Loucy (cell line): ENCODE measurements around the gene PEG3.

Experiments used
- EZH2phosphoT487 ChIP-seq: fragments of 200-600 bp; IDR thresholded peaks from 2 replicates; pipeline ENCODE4 v1.6.1; 2018; ENCODE audit warnings: antibody characterized with exemption, mild to moderate bottlenecking, moderate library complexity, borderline replicate concordance
- TF ChIP-seq, protein P1 (sequence below): fragments of 200-600 bp; sonication (generic); conservative IDR thresholded peaks from 2 replicates; pipeline ENCODE4 v1.5.1; 2014; ENCODE audit warnings: mild to moderate bottlenecking, antibody characterized with exemption, low read length

- TF ChIP-seq, protein P1, sequence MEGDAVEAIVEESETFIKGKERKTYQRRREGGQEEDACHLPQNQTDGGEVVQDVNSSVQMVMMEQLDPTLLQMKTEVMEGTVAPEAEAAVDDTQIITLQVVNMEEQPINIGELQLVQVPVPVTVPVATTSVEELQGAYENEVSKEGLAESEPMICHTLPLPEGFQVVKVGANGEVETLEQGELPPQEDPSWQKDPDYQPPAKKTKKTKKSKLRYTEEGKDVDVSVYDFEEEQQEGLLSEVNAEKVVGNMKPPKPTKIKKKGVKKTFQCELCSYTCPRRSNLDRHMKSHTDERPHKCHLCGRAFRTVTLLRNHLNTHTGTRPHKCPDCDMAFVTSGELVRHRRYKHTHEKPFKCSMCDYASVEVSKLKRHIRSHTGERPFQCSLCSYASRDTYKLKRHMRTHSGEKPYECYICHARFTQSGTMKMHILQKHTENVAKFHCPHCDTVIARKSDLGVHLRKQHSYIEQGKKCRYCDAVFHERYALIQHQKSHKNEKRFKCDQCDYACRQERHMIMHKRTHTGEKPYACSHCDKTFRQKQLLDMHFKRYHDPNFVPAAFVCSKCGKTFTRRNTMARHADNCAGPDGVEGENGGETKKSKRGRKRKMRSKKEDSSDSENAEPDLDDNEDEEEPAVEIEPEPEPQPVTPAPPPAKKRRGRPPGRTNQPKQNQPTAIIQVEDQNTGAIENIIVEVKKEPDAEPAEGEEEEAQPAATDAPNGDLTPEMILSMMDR = no peak
- no peak for TF ChIP-seq EZH2phosphoT487
These were observed 10.9 kb downstream of the PEG3 start for GRCh38 chr19:56829596-56829995.
